Astrocyte of the spinal cord (primary cell): Measurements from ENCODE around the gene PHAF1.

Experiments used
- DNase-seq: peaks from one replicate; pipeline ENCODE4 v3.0.0; 2011; ENCODE audit warnings: low read depth, low spot score
- H3K4me3 ChIP-seq: 2 replicates; pipeline ENCODE4 v1.5.1; 2011; ENCODE audit warnings: low read depth, mild to moderate bottlenecking, low read length, moderate library complexity
- in situ Hi-C: cut with HindIII; loops from 2 replicates; pipeline ENCODE4 v1.10.0; 2017; ENCODE audit warnings: low sequenced_read_pairs
- TF ChIP-seq, protein P1 (sequence below): IDR thresholded peaks from 2 replicates; pipeline ENCODE4 v1.5.1; 2012; ENCODE audit warnings: low read depth, mild to moderate bottlenecking, low read length, inconsistent platforms

PHAF1 gene

DNA sequence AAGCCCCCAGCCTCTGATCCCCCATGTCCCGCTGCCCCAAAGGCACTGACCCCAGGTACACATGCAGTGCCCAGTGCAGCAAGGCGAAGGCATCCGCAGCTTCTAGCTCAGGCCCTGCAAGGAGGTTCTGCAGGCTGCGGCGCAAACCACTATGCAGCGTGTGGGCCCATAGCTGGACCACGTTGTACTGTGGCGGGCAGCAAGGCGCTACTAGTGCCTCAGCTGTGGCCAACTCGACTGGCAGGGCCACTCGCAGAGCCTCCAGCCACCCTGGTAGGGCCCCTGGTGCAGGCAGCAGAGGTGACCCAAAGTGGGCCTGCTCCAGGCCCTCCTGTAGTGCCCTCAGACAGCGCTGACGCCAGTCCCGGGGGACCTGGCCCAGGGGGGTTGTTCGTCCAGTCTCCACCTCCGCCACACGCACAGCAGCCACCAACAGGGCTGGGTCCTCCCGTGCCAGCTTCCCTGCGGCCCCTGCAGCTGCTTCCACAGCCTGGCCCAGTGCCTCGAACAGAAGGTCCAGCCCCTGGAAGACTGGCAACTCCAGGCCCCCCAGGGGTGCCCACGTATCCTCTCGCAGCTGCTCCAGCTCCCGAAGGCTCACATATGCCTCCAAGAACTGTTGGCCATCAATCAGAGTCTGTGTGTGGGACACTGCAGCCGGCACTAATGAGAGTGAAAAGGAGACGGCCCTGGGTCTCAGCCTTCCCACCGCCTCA is 77.6 kb downstream of the PHAF1 start:
- TF ChIP-seq, protein P1, sequence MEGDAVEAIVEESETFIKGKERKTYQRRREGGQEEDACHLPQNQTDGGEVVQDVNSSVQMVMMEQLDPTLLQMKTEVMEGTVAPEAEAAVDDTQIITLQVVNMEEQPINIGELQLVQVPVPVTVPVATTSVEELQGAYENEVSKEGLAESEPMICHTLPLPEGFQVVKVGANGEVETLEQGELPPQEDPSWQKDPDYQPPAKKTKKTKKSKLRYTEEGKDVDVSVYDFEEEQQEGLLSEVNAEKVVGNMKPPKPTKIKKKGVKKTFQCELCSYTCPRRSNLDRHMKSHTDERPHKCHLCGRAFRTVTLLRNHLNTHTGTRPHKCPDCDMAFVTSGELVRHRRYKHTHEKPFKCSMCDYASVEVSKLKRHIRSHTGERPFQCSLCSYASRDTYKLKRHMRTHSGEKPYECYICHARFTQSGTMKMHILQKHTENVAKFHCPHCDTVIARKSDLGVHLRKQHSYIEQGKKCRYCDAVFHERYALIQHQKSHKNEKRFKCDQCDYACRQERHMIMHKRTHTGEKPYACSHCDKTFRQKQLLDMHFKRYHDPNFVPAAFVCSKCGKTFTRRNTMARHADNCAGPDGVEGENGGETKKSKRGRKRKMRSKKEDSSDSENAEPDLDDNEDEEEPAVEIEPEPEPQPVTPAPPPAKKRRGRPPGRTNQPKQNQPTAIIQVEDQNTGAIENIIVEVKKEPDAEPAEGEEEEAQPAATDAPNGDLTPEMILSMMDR, result no peak
- no peak overlapping the region for H3K4me3 ChIP-seq
- DNase-seq, result no peak
- in situ Hi-C loops, result no loop called here

DNA sequence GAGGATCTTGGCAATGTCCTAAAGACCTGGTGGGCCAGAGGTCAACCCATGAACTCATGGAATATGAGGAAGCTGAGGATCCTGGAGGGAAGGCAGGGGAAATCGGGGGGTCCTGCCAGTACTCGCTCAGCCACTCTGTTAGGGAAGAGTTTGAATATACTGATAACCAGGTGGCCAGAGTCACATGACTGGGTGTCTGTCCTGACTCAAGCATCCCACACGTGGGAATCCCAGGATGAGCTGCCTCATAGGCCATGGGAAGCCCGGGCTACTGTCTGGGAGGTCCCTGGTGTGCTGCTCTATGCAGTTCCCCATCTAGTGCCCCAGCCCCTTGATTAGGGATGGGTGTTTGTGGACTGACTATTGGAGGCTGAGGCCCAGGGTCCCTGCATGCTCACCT is 78.6 kb downstream of the PHAF1 start:
- in situ Hi-C loops, result no loop called here
- no peak for DNase-seq
- TF ChIP-seq, protein P1, result no peak
- no peak overlapping the region for H3K4me3 ChIP-seq

DNA sequence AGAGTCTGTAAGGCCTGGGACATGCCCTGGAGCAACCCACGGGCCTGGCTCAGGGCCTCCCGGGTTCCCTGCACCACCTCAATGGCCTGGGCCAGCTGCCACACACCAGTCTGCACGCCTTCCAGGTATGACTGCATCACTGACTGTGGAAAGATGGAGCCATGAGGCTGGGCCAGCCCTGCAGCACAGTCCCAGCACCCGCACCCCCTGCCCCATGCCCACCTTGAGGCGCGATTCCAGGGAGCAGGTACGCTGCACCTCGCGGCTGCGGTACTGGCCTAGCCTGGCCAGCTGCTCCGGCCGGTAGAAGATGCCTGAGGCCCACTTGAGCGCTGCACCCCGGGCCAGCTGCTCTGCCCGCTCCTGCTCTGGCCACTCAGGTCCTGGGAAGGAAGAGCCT is 79.1 kb downstream of the PHAF1 start:
- in situ Hi-C loops, result no loop called here
- TF ChIP-seq, protein P1, result no peak
- H3K4me3 ChIP-seq, result no peak overlapping the region

GRCh38 chr16:67190041-67190440 is 80.3 kb downstream of the PHAF1 start, which contains the start of gene EXOC3L1:
Gene EXOC3L1 (minus strand): TSS chr16:67190136. CDS start chr16:67189676, 460 bp downstream.
- DNase-seq, result no peak
- no peak within 1 kb of the TSS for H3K4me3 ChIP-seq
- in situ Hi-C loops, result no loop called here
- TF ChIP-seq, protein P1, result no peak

More for the DNA sequence above, 79.1 kb downstream of the PHAF1 start:
- no peak for DNase-seq

DNA sequence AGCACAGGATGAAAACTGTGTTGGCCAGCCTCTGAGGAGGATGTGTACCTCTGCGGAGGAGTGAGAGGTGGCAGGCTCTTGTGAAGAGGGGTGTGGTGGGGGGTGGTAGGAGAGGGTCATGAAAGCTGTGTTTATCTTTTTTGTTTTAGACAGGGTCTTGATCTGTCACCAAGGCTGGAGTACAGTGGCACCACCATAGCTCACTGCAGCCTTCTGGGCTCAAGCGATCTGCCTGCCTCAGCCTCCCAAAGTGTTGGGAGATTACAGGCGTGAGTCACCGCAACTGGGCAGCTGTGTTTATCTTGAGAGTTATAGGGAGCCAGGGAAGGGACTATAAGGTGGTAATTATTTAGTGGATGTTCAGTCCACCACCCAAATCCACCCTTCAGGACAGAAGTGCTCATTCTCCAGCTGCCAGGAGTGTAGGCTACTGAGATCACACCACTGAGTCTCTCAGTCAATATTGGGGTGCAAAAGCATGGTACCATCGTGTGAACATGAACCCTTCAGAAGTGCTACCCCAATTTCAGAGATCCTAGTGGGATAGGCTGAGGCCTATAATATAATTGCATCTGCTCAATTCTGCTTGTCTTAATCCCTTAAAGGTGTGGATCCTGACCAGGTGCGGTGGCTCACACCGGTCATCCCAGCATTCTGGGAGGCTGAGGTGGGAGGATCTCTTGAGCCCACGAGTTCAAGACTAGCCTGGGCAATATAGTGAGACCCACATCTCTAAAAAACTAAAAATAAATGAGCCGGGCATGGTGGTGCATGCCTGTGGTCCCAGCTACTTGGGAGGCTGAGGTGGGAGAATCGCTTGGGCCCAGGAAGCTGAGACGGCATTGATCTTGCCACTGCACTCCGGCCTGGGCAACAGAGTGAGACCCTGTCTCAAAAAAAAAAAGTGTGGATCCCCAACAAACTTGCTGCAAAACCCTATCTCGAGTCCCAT is 81.0 kb downstream of the PHAF1 start:
- H3K4me3 ChIP-seq, result no peak overlapping the region
- DNase-seq, result no peak
- in situ Hi-C loops, result no loop called here
- TF ChIP-seq, protein P1, result no peak

DNA sequence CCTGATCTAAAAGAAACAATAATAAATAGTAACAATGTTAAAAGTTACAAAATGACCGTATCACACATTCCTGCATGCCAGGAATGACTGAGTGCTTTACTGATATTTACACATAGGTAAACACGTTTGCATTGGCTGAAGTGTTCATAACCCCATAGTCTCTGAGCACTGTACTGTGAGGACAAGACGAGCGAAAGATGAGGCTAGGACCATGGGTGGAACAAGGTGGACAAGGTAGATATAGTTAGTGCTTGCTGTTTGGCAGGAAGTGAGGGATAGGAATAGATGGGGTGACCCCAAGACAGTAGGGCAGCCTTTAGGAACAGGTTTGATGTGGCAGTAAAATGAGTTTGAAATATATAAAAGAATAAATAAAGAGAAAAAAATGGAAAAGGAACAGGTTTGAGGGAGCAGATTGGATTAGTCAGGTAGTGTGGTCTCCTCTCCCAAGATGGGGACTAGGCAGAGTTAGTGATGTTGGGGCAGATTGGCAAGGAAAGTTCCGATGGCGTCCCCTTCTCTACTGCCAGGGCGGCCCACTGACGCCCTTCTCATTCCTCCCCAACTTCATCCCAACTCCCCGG is 81.8 kb downstream of the PHAF1 start:
- H3K4me3 ChIP-seq, result peak overlapping the region; percentile 36

More for the DNA sequence above, 81.8 kb downstream of the PHAF1 start:
- TF ChIP-seq, protein P1, result no peak
- no peak for DNase-seq
- in situ Hi-C loops, result no loop called here
